Activated naive CD8-positive, alpha-beta T cell treated with anti-CD3 and anti-CD28 coated beads, Interleukin-2, amount 10 ng/mL, durations not matched to agents 7 days and 5 days (primary cell): ENCODE data around the gene NR1H4. TPM values are rescaled to one million over a fixed set of nuclear protein-coding genes. Genes with fewer than 3 reads are reported as not detected.

Experiments used
- ATAC-seq: fragments of 150-1000 bp; cut with Tn5 transposase; one replicate; pipeline ENCODE4 v1.10.0; 2021; ENCODE audit warnings: low read depth, moderate library complexity
- POLR2A ChIA-PET: fragments of 350-600 bp; sonication (Branson Sonifier 250); formaldehyde crosslinking; loops from one replicate; lab custom pipeline; 2021; ENCODE audit warnings: antibody characterized with exemption; lab: Charles Lee
- DNase-seq: peaks from one replicate; pipeline ENCODE4 v3.0.0; 2021
- H3K27ac Mint-ChIP-seq: one replicate; pipeline ENCODE4 v1.8.0; 2022; ENCODE audit warnings: mild to moderate bottlenecking, mixed read lengths
- H3K27me3 Mint-ChIP-seq: one replicate; pipeline ENCODE4 v1.8.0; 2022; ENCODE audit warnings: mild to moderate bottlenecking, moderate library complexity, mixed read lengths
- H3K36me3 Mint-ChIP-seq: one replicate; pipeline ENCODE4 v1.8.0; 2021; ENCODE audit warnings: mild to moderate bottlenecking, mixed read lengths
- H3K4me1 Mint-ChIP-seq: one replicate; pipeline ENCODE4 v1.8.0; 2021; ENCODE audit warnings: mixed read lengths
- H3K4me3 Mint-ChIP-seq: one replicate; pipeline ENCODE4 v1.8.0; 2022; ENCODE audit warnings: mild to moderate bottlenecking, moderate library complexity, mixed read lengths
- H3K9me3 Mint-ChIP-seq: one replicate; pipeline ENCODE4 v1.8.0; 2021; ENCODE audit warnings: mixed read lengths
- total RNA-seq, 2 experiments: library from RNA; stranded (reverse); gene quantifications; one replicate each; pipeline ENCODE4 v1.2.3, GENCODE V29; 2021

Gene NR1H4
- total RNA-seq, 2 experiments from 2014 or later: not detected

DNA sequence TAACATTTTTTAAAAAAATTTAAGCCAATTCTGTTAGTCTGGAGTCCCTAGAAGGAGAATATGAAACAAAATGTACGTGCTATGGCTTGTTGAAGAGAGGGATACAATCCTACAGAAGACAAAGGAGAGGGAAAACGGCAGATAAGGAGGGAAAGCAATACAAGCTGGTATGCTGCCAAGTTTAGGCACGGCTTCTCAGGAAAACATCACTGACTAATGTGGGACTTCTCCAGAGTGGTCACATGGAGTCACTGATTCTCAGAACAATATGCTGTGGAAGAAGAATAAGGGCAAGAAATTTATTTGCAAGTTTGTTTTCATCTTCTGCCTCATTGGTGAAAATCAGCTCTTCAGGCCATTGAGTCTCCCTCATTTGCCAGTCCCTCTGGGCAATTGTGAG lies 22.9 kb upstream of the NR1H4 start:
- no peak for DNase-seq
- peaks cover 9% of the 10 kb centered on the region for H3K27me3 Mint-ChIP-seq
- H3K36me3 Mint-ChIP-seq: no peaks in the 10 kb centered on the region
- H3K27ac Mint-ChIP-seq: no peak overlapping the region
- POLR2A ChIA-PET: no interaction called here
- no peaks in the 10 kb centered on the region for H3K4me1 Mint-ChIP-seq
- H3K4me3 Mint-ChIP-seq: no peak overlapping the region
- no peaks in the 10 kb centered on the region for H3K9me3 Mint-ChIP-seq
- ATAC-seq: no peak

- DNase-seq (no peak), ATAC-seq (no peak)
- H3K4me3 Mint-ChIP-seq: no peak overlapping the region
- POLR2A ChIA-PET: no interaction called here
- no peaks in the 10 kb centered on the region for H3K4me1 Mint-ChIP-seq
- no peaks in the 10 kb centered on the region for H3K36me3 Mint-ChIP-seq
- H3K9me3 Mint-ChIP-seq: no peaks in the 10 kb centered on the region
- no peak overlapping the region for H3K27ac Mint-ChIP-seq
- H3K27me3 Mint-ChIP-seq: peaks cover 9% of the 10 kb centered on the region
These were observed 19.7 kb upstream of the NR1H4 start for GRCh38 chr12:100453951-100454350.

DNA sequence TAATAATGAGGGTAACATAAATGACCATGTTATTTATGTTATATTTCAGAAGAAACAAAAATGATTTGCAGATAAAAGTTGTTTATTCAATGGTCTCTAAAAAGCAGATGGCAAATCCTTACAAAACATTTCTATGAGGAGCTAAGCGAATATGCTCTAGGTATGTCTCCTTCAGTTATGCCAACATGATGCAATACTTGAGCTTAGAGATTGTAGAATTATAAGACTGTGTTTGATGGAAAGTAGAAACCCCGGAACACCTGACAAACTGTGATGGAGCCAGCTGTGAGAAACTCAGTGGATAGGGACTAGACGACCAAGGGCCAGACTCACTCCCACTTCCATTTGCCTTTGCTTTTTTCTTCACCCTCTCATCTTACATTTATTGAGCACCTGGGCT lies 17.8 kb upstream of the NR1H4 start:
- Mint-ChIP-seq H3K27me3 (peaks cover 6% of the 10 kb centered on the region), H3K4me1 (no peaks in the 10 kb centered on the region), H3K27ac (no peak overlapping the region), H3K4me3 (no peak overlapping the region), H3K9me3 (no peaks in the 10 kb centered on the region), H3K36me3 (no peaks in the 10 kb centered on the region)
- no peak for DNase-seq
- no peak for ATAC-seq
- POLR2A ChIA-PET: no interaction called here

DNA sequence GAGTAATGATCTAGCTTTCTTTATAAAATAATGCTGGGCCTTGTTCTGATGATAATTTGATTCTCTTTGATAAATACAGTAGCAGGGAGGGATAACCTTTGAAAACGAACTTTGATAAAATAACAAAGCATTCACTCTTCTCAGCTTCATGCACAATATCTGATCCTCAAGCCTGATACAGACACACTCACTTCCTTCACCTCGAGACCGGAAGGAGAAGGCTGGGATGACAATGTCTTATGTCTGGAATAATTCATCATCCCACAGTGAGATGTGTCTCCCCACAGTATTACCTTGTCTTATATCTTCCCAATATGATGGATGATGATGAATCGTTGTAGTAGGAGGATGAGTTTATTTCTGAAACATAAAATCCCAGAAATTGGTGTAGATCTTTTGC lies 15.5 kb upstream of the NR1H4 start:
- H3K27ac Mint-ChIP-seq: no peak overlapping the region
- H3K36me3 Mint-ChIP-seq: no peaks in the 10 kb centered on the region
- POLR2A ChIA-PET: no interaction called here
- H3K4me1 Mint-ChIP-seq: no peaks in the 10 kb centered on the region
- H3K9me3 Mint-ChIP-seq: no peaks in the 10 kb centered on the region
- ATAC-seq (no peak), DNase-seq (no peak)
- peaks cover 9% of the 10 kb centered on the region for H3K27me3 Mint-ChIP-seq
- H3K4me3 Mint-ChIP-seq: no peak overlapping the region

- Mint-ChIP-seq H3K36me3 (no peaks in the 10 kb centered on the region), H3K4me1 (no peaks in the 10 kb centered on the region), H3K27me3 (peaks cover 3% of the 10 kb centered on the region), H3K4me3 (no peak overlapping the region), H3K9me3 (no peaks in the 10 kb centered on the region), H3K27ac (no peak overlapping the region)
- no peak for ATAC-seq
- POLR2A ChIA-PET: interaction anchor here (0.6 kb wide), 1 partner anchor 214 kb away, joined by 5 read pairs; no protein-coding TSS in a partner anchor
- DNase-seq: no peak
These were observed 13.0 kb upstream of the NR1H4 start for GRCh38 chr12:100460702-100461101.

DNA sequence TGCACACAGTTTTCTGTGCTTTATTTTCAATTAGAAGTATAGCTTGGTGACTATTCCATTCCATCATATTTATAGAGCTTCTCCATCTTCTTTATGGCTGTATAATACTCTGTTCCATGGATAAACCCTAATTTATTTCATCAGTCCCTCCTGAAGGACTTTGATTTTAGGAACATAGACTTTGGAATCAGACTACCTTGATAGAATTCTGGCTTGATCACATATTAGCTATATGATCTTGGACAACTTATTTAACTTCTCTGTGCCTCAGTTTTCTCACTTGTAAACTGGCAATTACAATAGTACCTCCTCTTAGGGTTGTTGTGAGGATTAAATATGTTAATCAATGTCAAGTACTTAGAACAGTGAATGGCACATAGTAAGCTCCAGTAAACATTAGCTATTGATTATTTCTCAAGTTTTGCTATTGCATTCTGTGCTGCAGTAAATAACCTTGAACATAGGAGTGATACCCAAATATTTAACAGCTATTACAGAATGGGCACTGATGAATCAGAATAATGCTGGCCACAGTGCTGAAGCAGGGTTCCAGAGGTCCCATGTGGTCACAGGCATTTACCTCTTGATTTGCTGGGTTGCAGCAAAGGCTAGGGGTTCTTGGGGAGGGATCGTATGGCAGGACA lies 12.2 kb upstream of the NR1H4 start:
- DNase-seq (no peak), ATAC-seq (no peak)
- Mint-ChIP-seq H3K4me3 (no peak overlapping the region), H3K9me3 (no peaks in the 10 kb centered on the region), H3K4me1 (no peaks in the 10 kb centered on the region), H3K36me3 (no peaks in the 10 kb centered on the region), H3K27me3 (peaks cover 3% of the 10 kb centered on the region), H3K27ac (no peak overlapping the region)
- POLR2A ChIA-PET: no interaction called here

DNA sequence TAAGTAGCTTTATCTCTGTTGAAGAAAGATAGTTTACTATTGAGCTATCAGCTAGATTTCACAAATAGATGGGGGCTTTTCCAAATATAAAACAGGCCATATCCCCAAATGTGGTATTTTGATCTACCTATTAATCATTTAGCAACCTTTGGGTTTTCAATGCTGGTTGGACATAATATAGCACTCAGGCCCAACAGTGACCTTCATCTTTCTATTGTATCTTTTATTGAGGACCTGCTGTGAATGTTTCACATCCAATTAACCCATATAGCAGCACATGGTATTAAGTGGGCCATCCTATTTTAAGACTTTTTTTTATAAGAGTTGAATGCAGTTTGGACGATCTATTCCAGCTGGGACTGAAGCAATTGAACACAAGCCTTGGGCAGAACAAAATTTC lies 10.0 kb upstream of the NR1H4 start:
- DNase-seq (no peak), ATAC-seq (no peak)
- Mint-ChIP-seq H3K27ac (no peak overlapping the region), H3K36me3 (no peaks in the 10 kb centered on the region), H3K4me3 (no peak overlapping the region), H3K9me3 (no peaks in the 10 kb centered on the region), H3K4me1 (no peaks in the 10 kb centered on the region), H3K27me3 (peaks cover 3% of the 10 kb centered on the region)
- POLR2A ChIA-PET: no interaction called here

GRCh38 chr12:100464529-100464928 lies 9.1 kb upstream of the NR1H4 start:
- H3K27me3 Mint-ChIP-seq: peaks cover 3% of the 10 kb centered on the region
- H3K4me1 Mint-ChIP-seq: no peaks in the 10 kb centered on the region
- ATAC-seq: no peak
- H3K4me3 Mint-ChIP-seq: no peak overlapping the region
- DNase-seq: no peak
- no peak overlapping the region for H3K27ac Mint-ChIP-seq
- POLR2A ChIA-PET: no interaction called here
- H3K9me3 Mint-ChIP-seq: no peaks in the 10 kb centered on the region
- no peaks in the 10 kb centered on the region for H3K36me3 Mint-ChIP-seq

DNA sequence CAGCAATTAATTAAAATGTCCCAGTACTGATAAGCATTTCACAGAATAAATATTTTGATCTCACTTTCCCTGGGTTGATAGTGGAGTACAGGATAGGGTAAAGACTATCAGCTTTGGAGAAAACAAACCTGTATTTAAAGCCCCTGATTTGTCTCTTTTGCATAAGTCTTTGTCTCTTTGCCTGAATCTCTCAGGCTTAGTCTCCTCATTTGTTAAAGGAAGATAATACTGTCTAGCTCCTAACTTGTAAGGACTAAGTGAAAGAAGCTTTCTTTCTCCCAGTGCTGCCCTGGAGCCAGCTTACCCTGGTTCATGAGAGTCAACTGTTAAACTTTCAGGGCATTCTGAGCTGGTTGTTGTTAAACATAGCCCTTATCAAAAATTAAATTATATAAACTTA lies 5.5 kb upstream of the NR1H4 start:
- no peaks in the 10 kb centered on the region for H3K9me3 Mint-ChIP-seq
- DNase-seq (no peak), ATAC-seq (no peak)
- no peak overlapping the region for H3K4me3 Mint-ChIP-seq
- no peaks in the 10 kb centered on the region for H3K36me3 Mint-ChIP-seq
- H3K4me1 Mint-ChIP-seq: no peaks in the 10 kb centered on the region
- no peaks in the 10 kb centered on the region for H3K27me3 Mint-ChIP-seq
- POLR2A ChIA-PET: no interaction called here
- H3K27ac Mint-ChIP-seq: no peak overlapping the region

GRCh38 chr12:100472325-100472724 lies 1.3 kb upstream of the NR1H4 start:
- no peak overlapping the region for H3K27ac Mint-ChIP-seq
- no peaks in the 10 kb centered on the region for H3K9me3 Mint-ChIP-seq

GRCh38 chr12:100473050-100473715 lies 483 bp upstream of the NR1H4 start:
- Mint-ChIP-seq H3K4me1 (no peaks in the 10 kb centered on the region), H3K27ac (no peak overlapping the region), H3K27me3 (no peaks in the 10 kb centered on the region), H3K4me3 (no peak overlapping the region), H3K36me3 (no peaks in the 10 kb centered on the region), H3K9me3 (no peaks in the 10 kb centered on the region)
- no peak for ATAC-seq
- no peak for DNase-seq
- POLR2A ChIA-PET: no interaction called here

More at GRCh38 chr12:100472325-100472724, 1.3 kb upstream of the NR1H4 start:
- no peak for DNase-seq
- Mint-ChIP-seq H3K27me3 (no peaks in the 10 kb centered on the region), H3K4me3 (no peak overlapping the region), H3K4me1 (no peaks in the 10 kb centered on the region), H3K36me3 (no peaks in the 10 kb centered on the region)
- POLR2A ChIA-PET: no interaction called here
- ATAC-seq: no peak

DNA sequence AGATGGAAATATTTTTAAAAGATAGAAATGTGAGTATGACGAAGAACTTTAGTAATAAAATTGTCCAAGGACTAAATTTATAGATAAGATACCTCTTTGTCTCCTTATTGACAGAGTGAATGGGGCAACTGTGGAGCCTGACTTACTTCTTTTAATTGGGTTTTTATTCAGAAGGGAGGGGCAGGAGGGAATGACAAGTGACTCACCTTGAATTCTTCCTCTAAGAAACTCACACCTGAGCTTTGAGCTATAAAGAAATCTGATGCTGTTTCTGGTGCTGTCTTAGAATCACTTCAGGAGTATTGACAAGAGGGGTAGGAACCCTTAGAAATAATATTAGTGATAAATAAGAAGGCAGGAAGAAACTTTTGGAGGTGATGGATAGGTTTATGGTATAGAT lies 951 bp downstream of the NR1H4 start:
- H3K27ac Mint-ChIP-seq: no peak overlapping the region
- POLR2A ChIA-PET: no interaction called here
- no peak overlapping the region for H3K4me3 Mint-ChIP-seq
- H3K4me1 Mint-ChIP-seq: no peaks in the 10 kb centered on the region
- DNase-seq (no peak), ATAC-seq (no peak)
- H3K36me3 Mint-ChIP-seq: no peaks in the 10 kb centered on the region
- no peaks in the 10 kb centered on the region for H3K27me3 Mint-ChIP-seq
- H3K9me3 Mint-ChIP-seq: no peaks in the 10 kb centered on the region

- DNase-seq: no peak
- H3K4me3 Mint-ChIP-seq: no peak overlapping the region
- no peaks in the 10 kb centered on the region for H3K27me3 Mint-ChIP-seq
- no peaks in the 10 kb centered on the region for H3K9me3 Mint-ChIP-seq
- H3K4me1 Mint-ChIP-seq: no peaks in the 10 kb centered on the region
- no peak for ATAC-seq
- POLR2A ChIA-PET: no interaction called here
- no peak overlapping the region for H3K27ac Mint-ChIP-seq
- no peaks in the 10 kb centered on the region for H3K36me3 Mint-ChIP-seq
These were observed 2.5 kb downstream of the NR1H4 start for GRCh38 chr12:100476013-100476751.

- no peak for ATAC-seq
- no peaks in the 10 kb centered on the region for H3K36me3 Mint-ChIP-seq
- H3K4me3 Mint-ChIP-seq: no peak overlapping the region
- H3K4me1 Mint-ChIP-seq: no peaks in the 10 kb centered on the region
- H3K9me3 Mint-ChIP-seq: no peaks in the 10 kb centered on the region
- H3K27me3 Mint-ChIP-seq: no peaks in the 10 kb centered on the region
- no peak overlapping the region for H3K27ac Mint-ChIP-seq
- POLR2A ChIA-PET: no interaction called here
- DNase-seq: no peak
These were observed 7.4 kb downstream of the NR1H4 start for GRCh38 chr12:100481021-100481420.
